Inflammatory macrophage treated with lipopolysaccharide for 1 hour (primary cell): ENCODE data around the gene PSMB2.
A peak's percentile ranks its signal among the peaks of the same experiment; 100 is the strongest.
"Not testable (repeated sequence)": the region's sequence is repeated elsewhere in the genome, so short reads cannot be mapped to it uniquely, and the experiment has no call there.

Experiments used
- DNase-seq, 2 donors: peaks; one replicate each; pipeline ENCODE4 v3.0.0-alpha.2; 2020 to 2022

PSMB2 gene

GRCh38 chr1:35641233-35641866, at the start of gene PSMB2:
PSMB2 (minus strand) TSS chr1:35641526; CDS start chr1:35641432, 94 bp downstream.
- DNase-seq, result peak; percentile 89 to 99

GRCh38 chr1:35691080-35691479, 49.8 kb upstream of the PSMB2 start:
- no peak for DNase-seq

GRCh38 chr1:35690103-35690502, 48.8 kb upstream of the PSMB2 start:
- DNase-seq, result not testable (repeated sequence)

GRCh38 chr1:35688161-35688560, 46.8 kb upstream of the PSMB2 start:
- DNase-seq, result no peak

GRCh38 chr1:35683012-35683411, 41.7 kb upstream of the PSMB2 start:
- DNase-seq, result no peak

- no peak for DNase-seq
Measured at GRCh38 chr1:35680271-35680670, 38.9 kb upstream of the PSMB2 start.

GRCh38 chr1:35675773-35676172, 34.4 kb upstream of the PSMB2 start:
- DNase-seq, result no peak

- no peak for DNase-seq
Measured at GRCh38 chr1:35674111-35674510, 32.8 kb upstream of the PSMB2 start.

GRCh38 chr1:35672116-35672515, 30.8 kb upstream of the PSMB2 start:
- no peak for DNase-seq

GRCh38 chr1:35668506-35668905, 27.2 kb upstream of the PSMB2 start:
- DNase-seq, result no peak

GRCh38 chr1:35666916-35667315, 25.6 kb upstream of the PSMB2 start:
- DNase-seq, result no peak

- no peak for DNase-seq
Measured at GRCh38 chr1:35666216-35666615, 24.9 kb upstream of the PSMB2 start.

- DNase-seq, result no peak
Measured at GRCh38 chr1:35663434-35663833, 22.1 kb upstream of the PSMB2 start.

GRCh38 chr1:35661474-35661795, 20.1 kb upstream of the PSMB2 start:
- DNase-seq, result no peak

- DNase-seq, result no peak
Measured at GRCh38 chr1:35660581-35661473, 19.5 kb upstream of the PSMB2 start.

GRCh38 chr1:35659589-35659988, 18.3 kb upstream of the PSMB2 start:
- no peak for DNase-seq

GRCh38 chr1:35657851-35658250, 16.5 kb upstream of the PSMB2 start:
- DNase-seq, result no peak

- DNase-seq, result no peak
Measured at GRCh38 chr1:35656863-35657232, 15.5 kb upstream of the PSMB2 start.

GRCh38 chr1:35656148-35656862, 15.0 kb upstream of the PSMB2 start:
- DNase-seq, result no peak

- DNase-seq, result no peak
Measured at GRCh38 chr1:35655196-35655595, 13.9 kb upstream of the PSMB2 start.

- no peak for DNase-seq
Measured at GRCh38 chr1:35650416-35650815, 9.1 kb upstream of the PSMB2 start.

- DNase-seq, result peak in 1 of 2 donors; percentile 10
Measured at GRCh38 chr1:35646043-35646442, 4.7 kb upstream of the PSMB2 start.

- no peak for DNase-seq
Measured at GRCh38 chr1:35644204-35644603, 2.9 kb upstream of the PSMB2 start.

GRCh38 chr1:35642471-35642955, 1.2 kb upstream of the PSMB2 start:
- DNase-seq, result peak; percentile 22 to 52
